Ishikawa (cell line): ENCODE data around the gene TOX2.

Source experiments
- CREB1 ChIP-seq: IDR thresholded peaks from 2 replicates; pipeline ENCODE4 v1.6.1; 2012; ENCODE audit warnings: low read depth
- EP300 ChIP-seq: IDR thresholded peaks from 2 replicates; pipeline ENCODE4 v1.6.1; 2012; ENCODE audit warnings: borderline replicate concordance
- NFIC ChIP-seq: IDR thresholded peaks from 2 replicates; pipeline ENCODE4 v1.6.1; 2012
- RAD21 ChIP-seq: IDR thresholded peaks from 2 replicates; pipeline ENCODE4 v1.6.1; 2012; ENCODE audit warnings: low read depth
- TAF1 ChIP-seq: IDR thresholded peaks from 2 replicates; pipeline ENCODE4 v1.6.1; 2012; ENCODE audit warnings: low read depth, mild to moderate bottlenecking
- TEAD4 ChIP-seq: IDR thresholded peaks from 2 replicates; pipeline ENCODE4 v1.6.1; 2012
- YY1 ChIP-seq: IDR thresholded peaks from 2 replicates; pipeline ENCODE4 v1.6.1; 2012; ENCODE audit warnings: low read depth
- TF ChIP-seq, protein P1 (sequence below): IDR thresholded peaks from 2 replicates; pipeline ENCODE4 v1.6.1; 2012
- TF ChIP-seq, protein P2 (sequence below): IDR thresholded peaks from 2 replicates; pipeline ENCODE4 v1.6.1; 2012; ENCODE audit warnings: low read depth, mild to moderate bottlenecking
- TF ChIP-seq, protein P3 (sequence below): IDR thresholded peaks from 2 replicates; pipeline ENCODE4 v1.6.1; 2012

DNA sequence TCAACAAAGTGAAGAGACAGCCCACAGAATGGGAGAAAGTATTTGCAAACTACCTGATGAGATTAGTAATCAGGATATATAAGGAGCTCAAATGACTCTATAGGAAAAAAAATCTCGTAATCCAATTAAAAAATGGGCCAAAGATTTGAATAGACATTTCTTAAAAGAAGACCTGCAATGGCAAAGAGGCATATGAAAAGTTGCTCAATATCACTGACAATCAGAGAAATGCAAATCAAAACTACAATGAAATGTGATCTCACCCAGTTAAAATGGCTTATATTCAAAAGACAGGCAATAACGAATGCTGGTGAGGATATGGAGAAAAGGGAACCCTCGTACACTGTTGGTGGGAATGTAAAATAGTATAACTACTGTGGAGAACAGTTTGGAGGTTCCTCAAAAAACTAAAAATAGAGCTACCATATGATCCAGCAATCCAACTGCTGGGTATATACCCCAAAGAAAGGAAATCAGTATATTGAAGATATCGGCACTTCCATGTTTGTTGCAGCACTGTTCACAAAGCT lies 65.0 kb downstream of the TOX2 start:
- TF ChIP-seq CREB1 (no peak), YY1 (no peak), TAF1 (no peak), EP300 (no peak), TEAD4 (no peak), RAD21 (no peak), NFIC (no peak)
- TF ChIP-seq, protein P1, sequence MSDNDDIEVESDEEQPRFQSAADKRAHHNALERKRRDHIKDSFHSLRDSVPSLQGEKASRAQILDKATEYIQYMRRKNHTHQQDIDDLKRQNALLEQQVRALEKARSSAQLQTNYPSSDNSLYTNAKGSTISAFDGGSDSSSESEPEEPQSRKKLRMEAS = no peak
- TF ChIP-seq, protein P2, sequence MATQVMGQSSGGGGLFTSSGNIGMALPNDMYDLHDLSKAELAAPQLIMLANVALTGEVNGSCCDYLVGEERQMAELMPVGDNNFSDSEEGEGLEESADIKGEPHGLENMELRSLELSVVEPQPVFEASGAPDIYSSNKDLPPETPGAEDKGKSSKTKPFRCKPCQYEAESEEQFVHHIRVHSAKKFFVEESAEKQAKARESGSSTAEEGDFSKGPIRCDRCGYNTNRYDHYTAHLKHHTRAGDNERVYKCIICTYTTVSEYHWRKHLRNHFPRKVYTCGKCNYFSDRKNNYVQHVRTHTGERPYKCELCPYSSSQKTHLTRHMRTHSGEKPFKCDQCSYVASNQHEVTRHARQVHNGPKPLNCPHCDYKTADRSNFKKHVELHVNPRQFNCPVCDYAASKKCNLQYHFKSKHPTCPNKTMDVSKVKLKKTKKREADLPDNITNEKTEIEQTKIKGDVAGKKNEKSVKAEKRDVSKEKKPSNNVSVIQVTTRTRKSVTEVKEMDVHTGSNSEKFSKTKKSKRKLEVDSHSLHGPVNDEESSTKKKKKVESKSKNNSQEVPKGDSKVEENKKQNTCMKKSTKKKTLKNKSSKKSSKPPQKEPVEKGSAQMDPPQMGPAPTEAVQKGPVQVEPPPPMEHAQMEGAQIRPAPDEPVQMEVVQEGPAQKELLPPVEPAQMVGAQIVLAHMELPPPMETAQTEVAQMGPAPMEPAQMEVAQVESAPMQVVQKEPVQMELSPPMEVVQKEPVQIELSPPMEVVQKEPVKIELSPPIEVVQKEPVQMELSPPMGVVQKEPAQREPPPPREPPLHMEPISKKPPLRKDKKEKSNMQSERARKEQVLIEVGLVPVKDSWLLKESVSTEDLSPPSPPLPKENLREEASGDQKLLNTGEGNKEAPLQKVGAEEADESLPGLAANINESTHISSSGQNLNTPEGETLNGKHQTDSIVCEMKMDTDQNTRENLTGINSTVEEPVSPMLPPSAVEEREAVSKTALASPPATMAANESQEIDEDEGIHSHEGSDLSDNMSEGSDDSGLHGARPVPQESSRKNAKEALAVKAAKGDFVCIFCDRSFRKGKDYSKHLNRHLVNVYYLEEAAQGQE = no peak
- TF ChIP-seq, protein P3, sequence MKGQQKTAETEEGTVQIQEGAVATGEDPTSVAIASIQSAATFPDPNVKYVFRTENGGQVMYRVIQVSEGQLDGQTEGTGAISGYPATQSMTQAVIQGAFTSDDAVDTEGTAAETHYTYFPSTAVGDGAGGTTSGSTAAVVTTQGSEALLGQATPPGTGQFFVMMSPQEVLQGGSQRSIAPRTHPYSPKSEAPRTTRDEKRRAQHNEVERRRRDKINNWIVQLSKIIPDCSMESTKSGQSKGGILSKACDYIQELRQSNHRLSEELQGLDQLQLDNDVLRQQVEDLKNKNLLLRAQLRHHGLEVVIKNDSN = no peak
